Transverse colon (tissue), 4 donors: ENCODE measurements around the gene SUFU. TPM values are rescaled to one million over a fixed set of nuclear protein-coding genes. Genes with fewer than 3 reads are reported as not detected.

Experiments used
- DNase-seq: peaks from one replicate; pipeline ENCODE4 v3.0.0-alpha.2; 2019
- H3K27ac ChIP-seq, 4 donors: fragments of 200-600 bp; sonication (generic); 2 replicates each; pipeline ENCODE4 v1.5.1; 2016 to 2018; ENCODE audit warnings: inconsistent platforms in 4 of 4
- H3K27me3 ChIP-seq: fragments of 200-600 bp; sonication (generic); 2 replicates; pipeline ENCODE4 v1.5.1; 2017; ENCODE audit warnings: inconsistent platforms
- H3K36me3 ChIP-seq, 4 donors: fragments of 200-600 bp; sonication (generic); 2 replicates each; pipeline ENCODE4 v1.5.1; 2017 to 2019; ENCODE audit warnings: inconsistent platforms in 4 of 4
- H3K4me1 ChIP-seq, 4 donors: fragments of 200-600 bp; sonication (generic); 2 replicates each; pipeline ENCODE4 v1.5.1; 2017 to 2020; ENCODE audit warnings: inconsistent platforms in 4 of 4
- H3K4me3 ChIP-seq, 4 donors: fragments of 200-600 bp; sonication (generic); 1 replicate in 1 of 4; 2 replicates in 3 of 4; pipeline versions ENCODE4 v1.5.1 to v1.6.1; 2017 to 2019; ENCODE audit warnings: inconsistent platforms in 4 of 4
- H3K9me3 ChIP-seq, 2 donors: fragments of 200-600 bp; sonication (generic); 2 replicates each; pipeline ENCODE4 v1.5.1; 2017 to 2019; ENCODE audit warnings: inconsistent platforms in 2 of 2
- CTCF ChIP-seq, 5 experiments: fragments of 200-600 bp in 3 of 5; fragments of 450-650 bp in 2 of 5; sonication (generic) in 3 of 5; IDR thresholded peaks; 1 replicate in 2 of 5; 2 replicates in 3 of 5; pipeline ENCODE4 v1.5.1; 2016 to 2017; ENCODE audit warnings: antibody characterized with exemption in 5 of 5, inconsistent platforms in 3 of 5, mild to moderate bottlenecking in 2 of 5, moderate library complexity in 1 of 5
- EP300 ChIP-seq: sonication (generic); formaldehyde crosslinking; IDR thresholded peaks from one replicate; pipeline ENCODE4 v1.6.1; 2017; ENCODE audit warnings: antibody characterized with exemption, low read depth
- POLR2A ChIP-seq: fragments of 450-650 bp; IDR thresholded peaks from one replicate; pipeline ENCODE4 v1.6.1; 2016; ENCODE audit warnings: antibody characterized with exemption, mild to moderate bottlenecking, moderate library complexity
- POLR2AphosphoS5 ChIP-seq, 3 donors: sonication (generic); formaldehyde crosslinking; IDR thresholded peaks; one replicate each; pipeline ENCODE4 v1.6.1; 2016; ENCODE audit warnings: antibody characterized with exemption in 3 of 3
- WGBS, 2 donors: methylation state at CpG; one replicate each; pipeline ENCODE4 v1.1.5; 2018; ENCODE audit warnings: low coverage in 1 of 2; 5-methylcytosine and 5-hydroxymethylcytosine counted together
- in situ Hi-C, 4 donors: fragments of 200-750 bp; cut with MboI; loops; one replicate each; pipeline versions ENCODE4 v1.15.0 to v1.15.1; 2017; ENCODE audit warnings: low sequenced_read_pairs in 3 of 4, low pct_ligation_motif_present in 1 of 4, low pct_unique_long_range_greater_than_20kb in 1 of 4
- intact Hi-C: fragments of 100-400 bp; cut with DNase I; formaldehyde crosslinking; loops from one replicate; pipeline ENCODE4 v1.15.1; 2023; ENCODE audit warnings: low total_unique reads
- total RNA-seq, 4 donors: library from RNA; depleted of rRNA; stranded (reverse); fragments of >200 nt; gene quantifications; one replicate each; pipeline ENCODE4 v1.1.0, GENCODE V29; 2016

The SUFU gene
- total RNA-seq, 4 donors from 2014 or later = 5.4 to 13.8 (median 6.6) TPM

GRCh38 chr10:102593074-102593803 is 89.5 kb downstream of the SUFU start:
- in situ Hi-C loops (loop anchor here in 1 of 4 donors (25.0 kb wide), 1 partner anchor 206 kb away; the partner anchor contains the start of gene NFKB2), intact Hi-C loops (no loop called here)
- no peak overlapping the region for H3K4me3 ChIP-seq
- 80% methylated on average over 5 of the region's 6 CpGs; no CpG with 5 or more reads in 1 of the 2 donors for WGBS, 2 donors
- H3K9me3 ChIP-seq = no peaks in the 10 kb centered on the region
- H3K27ac ChIP-seq = no peak overlapping the region
- H3K4me1 ChIP-seq = peaks cover 4 to 35% (median 14%) of the 10 kb centered on the region in 4 donors
- TF ChIP-seq POLR2A = no peak
- no peaks in the 10 kb centered on the region for H3K27me3 ChIP-seq
- DNase-seq = no peak
- H3K36me3 ChIP-seq = no peaks in the 10 kb centered on the region

DNA sequence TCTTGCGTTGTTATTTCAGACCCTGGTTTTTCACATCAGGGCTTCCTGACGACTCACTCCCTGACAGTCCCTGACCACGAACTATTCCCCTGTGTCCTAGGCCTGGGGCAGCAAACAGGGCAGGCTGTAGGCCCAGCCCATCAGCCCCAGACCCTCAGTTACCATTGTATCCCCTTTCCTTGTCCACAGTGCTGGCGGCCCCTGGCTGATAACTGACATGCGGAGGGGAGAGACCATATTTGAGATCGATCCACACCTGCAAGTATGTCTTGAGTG is 90.0 kb downstream of the SUFU start:
- Histone ChIP-seq H3K4me1 (peaks cover 4 to 35% (median 14%) of the 10 kb centered on the region in 4 donors), H3K27ac (no peak overlapping the region), H3K27me3 (no peaks in the 10 kb centered on the region), H3K9me3 (no peaks in the 10 kb centered on the region), H3K4me3 (no peak overlapping the region), H3K36me3 (no peaks in the 10 kb centered on the region)
- DNase-seq = no peak
- intact Hi-C loops = no loop called here
- in situ Hi-C loops = loop anchor here in 1 of 4 donors (25.0 kb wide), 1 partner anchor 206 kb away; the partner anchor contains the start of gene NFKB2
- TF ChIP-seq CTCF (IDR thresholded peaks at IDR 0.05) = no peak
- no peak for TF ChIP-seq POLR2A
- TF ChIP-seq POLR2AphosphoS5 (IDR thresholded peaks at IDR 0.05) = no peak
- TF ChIP-seq EP300 = no peak
- WGBS, 2 donors = 89% methylated on average over 6 of the region's 6 CpGs; no CpG with 5 or more reads in 1 of the 2 donors

GRCh38 chr10:102595293-102595692 is 91.5 kb downstream of the SUFU start:
- Histone ChIP-seq H3K9me3 (no peaks in the 10 kb centered on the region), H3K36me3 (no peaks in the 10 kb centered on the region), H3K4me3 (no peak overlapping the region), H3K27me3 (no peaks in the 10 kb centered on the region), H3K4me1 (peaks cover 4 to 40% (median 14%) of the 10 kb centered on the region in 4 donors), H3K27ac (peak overlapping the region in 3 of 4 donors; percentile 41 to 61 (median 60))
- TF ChIP-seq POLR2AphosphoS5 (IDR thresholded peaks at IDR 0.05) (no peak), EP300 (no peak), CTCF (IDR thresholded peaks at IDR 0.05) (no peak), POLR2A (no peak)
- in situ Hi-C loops = loop anchor here in 1 of 4 donors (25.0 kb wide), 1 partner anchor 208 kb away; the partner anchor contains the start of gene NFKB2
- DNase-seq = no peak
- WGBS, 2 donors = 40 to 75% methylated on average over 1 to 2 of the region's 2 CpGs
- intact Hi-C loops = no loop called here

DNA sequence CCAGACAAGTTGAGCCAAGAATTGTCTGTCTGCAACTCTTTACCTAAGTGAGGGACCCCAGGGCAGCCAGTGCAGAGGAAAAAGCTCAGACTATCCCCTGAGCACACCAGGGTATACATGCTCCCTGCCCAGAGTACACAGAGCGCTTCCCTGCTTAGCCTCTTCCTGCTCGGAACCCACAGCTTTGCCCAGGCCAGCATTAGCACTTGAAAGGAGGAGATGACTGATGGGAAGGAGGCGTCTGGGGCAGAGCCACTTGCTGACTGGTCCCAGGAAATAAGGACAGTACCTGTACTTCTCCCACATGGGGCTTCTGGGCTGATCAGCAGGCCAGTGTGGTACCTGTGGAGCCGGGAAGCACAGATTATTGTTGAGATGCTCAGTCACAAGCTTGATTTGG is 92.1 kb downstream of the SUFU start:
- Histone ChIP-seq H3K4me3 (no peak overlapping the region), H3K36me3 (no peaks in the 10 kb centered on the region), H3K4me1 (peaks cover 4 to 40% (median 14%) of the 10 kb centered on the region in 4 donors), H3K27me3 (no peaks in the 10 kb centered on the region), H3K9me3 (no peaks in the 10 kb centered on the region), H3K27ac (peak overlapping the region in 3 of 4 donors; percentile 41 to 61 (median 60))
- TF ChIP-seq POLR2AphosphoS5 (IDR thresholded peaks at IDR 0.05) = no peak
- no peak for TF ChIP-seq EP300
- TF ChIP-seq CTCF (IDR thresholded peaks at IDR 0.05) = no peak
- no peak for TF ChIP-seq POLR2A
- DNase-seq = no peak
- WGBS, 2 donors = 86% methylated on average over 4 of the region's 4 CpGs; no CpG with 5 or more reads in 1 of the 2 donors
- in situ Hi-C loops = loop anchor here in 1 of 4 donors (25.0 kb wide), 1 partner anchor 209 kb away; the partner anchor contains the start of gene NFKB2
- intact Hi-C loops = no loop called here
